GM12878 (cell line): ENCODE data around the gene SHMT2. TPM values are rescaled to one million over a fixed set of nuclear protein-coding genes. Genes with fewer than 3 reads are reported as not detected.

Experiments
- ATAC-seq: fragments of 200-7000 bp; cut with Tn5 transposase; 3 replicates; pipeline ENCODE4 v1.9.1; 2020; ENCODE audit warnings: mild to moderate bottlenecking, moderate library complexity
- BruUV-seq: library from RNA; stranded (reverse); fragments of 400-500 nt; replicated peaks from 2 replicates; lab custom pipeline; 2021; lab: Mats Ljungman, UMichigan
- CTCF ChIA-PET: fragments of 300-600 bp; sonication (Branson Sonifier 250); formaldehyde crosslinking; extraction: SDS; loops from one replicate; lab custom pipeline; 2021; ENCODE audit warnings: inconsistent platforms; lab: Yijun Ruan, JAX
- POLR2A ChIA-PET: fragments of 350-600 bp; formaldehyde crosslinking; extraction: SDS; loops from one replicate; lab custom pipeline; 2021; ENCODE audit warnings: inconsistent platforms; lab: Charles Lee
- RAD21 ChIA-PET: fragments of 300-600 bp; sonication (Branson Sonifier 250); formaldehyde crosslinking; loops from one replicate; lab custom pipeline; 2023; ENCODE audit warnings: antibody characterized with exemption; ENCODE audit not compliant: unreplicated experiment; lab: Charles Lee
- SMC1A ChIA-PET: fragments of 300-600 bp; sonication (Branson Sonifier 250); formaldehyde crosslinking; loops from one replicate; lab custom pipeline; 2023; ENCODE audit not compliant: unreplicated experiment, uncharacterized antibody; lab: Charles Lee
- DNase-seq: peaks from one replicate; pipeline ENCODE4 v3.0.0-alpha.2; 2011; ENCODE audit warnings: low read depth, low spot score
- FAIRE-seq: peaks from 3 replicates; lab custom pipeline; 2011; peaks lifted over from hg19 to GRCh38; lab: Jason Lieb, UNC
- H2AFZ ChIP-seq: 2 replicates; pipeline ENCODE4 v1.6.0; 2011; ENCODE audit warnings: low read depth, low read length, control low read depth; ENCODE audit not compliant: control insufficient read depth
- H3K27ac ChIP-seq: 2 replicates; pipeline ENCODE4 v1.5.1; 2011; ENCODE audit warnings: control low read depth; ENCODE audit not compliant: control insufficient read depth, insufficient read depth
- H3K27me3 ChIP-seq, 2 experiments: replicated peaks in 1 of 2; 2 replicates each; pipeline versions ENCODE4 v1.6.0 to v1.6.1; 2011; ENCODE audit warnings: low read length in 1 of 2; ENCODE audit not compliant: control insufficient read depth in 2 of 2, insufficient read depth in 2 of 2
- H3K36me3 ChIP-seq, 2 experiments: 2 replicates each; pipeline ENCODE4 v1.5.1; 2011; ENCODE audit warnings: low read length in 1 of 2; ENCODE audit not compliant: control insufficient read depth in 2 of 2, insufficient read depth in 2 of 2
- H3K4me1 ChIP-seq: 2 replicates; pipeline ENCODE4 v1.6.1; 2011; ENCODE audit warnings: mild to moderate bottlenecking, low read length, moderate library complexity, mixed read lengths; ENCODE audit not compliant: control insufficient read depth, insufficient read depth
- H3K4me2 ChIP-seq: 2 replicates; pipeline ENCODE4 v1.6.0; 2011; ENCODE audit warnings: control low read depth; ENCODE audit not compliant: control insufficient read depth, insufficient read depth
- H3K4me3 ChIP-seq: fragments of 200-600 bp; sonication (generic); 2 replicates; pipeline ENCODE4 v1.5.1; 2016
- H3K79me2 ChIP-seq: 2 replicates; pipeline ENCODE4 v1.6.0; 2011; ENCODE audit warnings: low read length; ENCODE audit not compliant: control insufficient read depth, insufficient read depth
- H3K9ac ChIP-seq: 2 replicates; pipeline ENCODE4 v1.8.0; 2011; ENCODE audit warnings: low read length, control low read depth, mixed read lengths; ENCODE audit not compliant: control insufficient read depth, insufficient read depth
- H3K9me3 ChIP-seq: replicated peaks from 3 replicates; pipeline ENCODE4 v1.5.1; 2011; ENCODE audit warnings: mild to moderate bottlenecking, low read length; ENCODE audit not compliant: control insufficient read depth, insufficient read depth
- H4K20me1 ChIP-seq: 2 replicates; pipeline ENCODE4 v1.6.0; 2011; ENCODE audit not compliant: control insufficient read depth, insufficient read depth
- CBX3 ChIP-seq: fragments of 200-600 bp; sonication (generic); IDR thresholded peaks from 2 replicates; pipeline ENCODE4 v1.6.1; 2016; ENCODE audit warnings: low read depth, borderline replicate concordance
- CHD1 ChIP-seq: IDR thresholded peaks from 2 replicates; pipeline ENCODE4 v1.6.1; 2012; ENCODE audit warnings: low read depth, low read length, improper control_type of control experiment
- ESRRA ChIP-seq: IDR thresholded peaks from 2 replicates; pipeline ENCODE4 v1.6.1; 2012; ENCODE audit warnings: mild to moderate bottlenecking, low read length, improper control_type of control experiment
- HDAC6 ChIP-seq: fragments of 200-600 bp; sonication (generic); IDR thresholded peaks from one replicate; pipeline ENCODE4 v1.8.0; 2017; ENCODE audit warnings: antibody characterized with exemption; ENCODE audit not compliant: unreplicated experiment
- MTA2 ChIP-seq: fragments of 450-650 bp; IDR thresholded peaks from 2 replicates; pipeline ENCODE4 v1.6.1; 2016; ENCODE audit warnings: low read depth, mild to moderate bottlenecking, moderate library complexity
- WGBS: methylation state at CpG from one replicate; pipeline ENCODE4 v1.1.6; 2016; ENCODE audit warnings: low lambda C conversion rate; ENCODE audit not compliant: insufficient replicate concordance, insufficient coverage; ENCODE audit errors: missing lambda C conversion rate; 5-methylcytosine and 5-hydroxymethylcytosine counted together
- in situ Hi-C: fragments of 300-500 bp; cut with MboI; formaldehyde crosslinking; loops from 9 replicates; pipeline ENCODE4 v1.14.3; 2018; ENCODE audit warnings: mixed read lengths
- intact Hi-C: fragments of 100-400 bp; cut with micrococcal nuclease; formaldehyde crosslinking; loops from one replicate; pipeline ENCODE4 v1.14.2; 2022; ENCODE audit not compliant: unreplicated experiment
- polyA plus RNA-seq, 11 experiments: library from polyadenylated mRNA; depleted of rRNA in 4 of 11; unstranded in 6 of 11; stranded (reverse) in 5 of 11; fragments of >200 nt; fragmentation: Nextera tagmentation in 4 of 11; fragmentation: Illumina TruSeq in 1 of 11; extraction: Ambion mirVana in 4 of 11; extraction: Trizol in 1 of 11; gene quantifications; 1 replicate in 1 of 11; 2 replicates in 10 of 11; pipeline versions ENCODE4 v1.2.1 to v1.2.3, GENCODE V29; 2011 to 2016; ENCODE audit warnings: inconsistent platforms in 2 of 11, missing spikeins in 2 of 11, low read depth in 1 of 11
- total RNA-seq, 4 experiments: library from RNA; depleted of rRNA in 3 of 4; stranded (reverse); fragments of >200 nt in 3 of 4; fragmentation: Illumina TruSeq in 1 of 4; extraction: Trizol in 1 of 4; gene quantifications; 2 replicates each; pipeline versions ENCODE4 v1.2.1 to v1.2.3, GENCODE V29; 2013 to 2021
- TF ChIP-seq, protein P1 (sequence below): fragments of 450-650 bp; IDR thresholded peaks from 2 replicates; pipeline ENCODE4 v1.6.1; 2017; ENCODE audit warnings: borderline replicate concordance

The SHMT2 gene
- total and polyA plus RNA-seq, 10 of the 15 experiments (the other 5 are each of a cell fraction or from before 2014, with no cell fraction given): 57.0 to 292 (median 186) TPM

GRCh38 chr12:57185403-57185802 lies 44.1 kb upstream of the SHMT2 start:
- no peak overlapping the region for H2AFZ ChIP-seq
- H4K20me1 ChIP-seq: no peaks in the 10 kb centered on the region
- FAIRE-seq: no peak
- intact Hi-C loops: no loop called here
- H3K4me1 ChIP-seq: no peaks in the 10 kb centered on the region
- WGBS: 55% methylated on average over 25 of the region's 25 CpGs
- no peaks in the 10 kb centered on the region for H3K79me2 ChIP-seq
- DNase-seq: no peak
- no TSS peak for BruUV-seq
- ChIA-PET SMC1A (no interaction called here), CTCF (interaction anchor here (0.6 to 10.4 kb wide), 7 partner anchors 10 to 267 kb away, joined by 3 to 159 read pairs (median 5); partner anchors contain the start of gene LRP1), POLR2A (interaction anchor here (1.1 kb wide), 1 partner anchor 12 kb away, joined by 3 read pairs; no protein-coding TSS in a partner anchor), RAD21 (interaction anchor here (0.8 to 1.7 kb wide), 3 partner anchors 59 to 116 kb away, joined by 4 to 6 read pairs (median 4); no protein-coding TSS in a partner anchor)
- H3K9me3 ChIP-seq: no peaks in the 10 kb centered on the region
- H3K4me3 ChIP-seq: no peak overlapping the region
- no peak overlapping the region for H3K4me2 ChIP-seq
- H3K27me3 ChIP-seq: no peaks in the 10 kb centered on the region; a peak in 1 of 4 replicates
- no peak overlapping the region for H3K27ac ChIP-seq
- H3K9ac ChIP-seq: no peak overlapping the region
- TF ChIP-seq HDAC6 (no peak), CBX3 (no peak), ESRRA (no peak), MTA2 (no peak), CHD1 (no peak)
- TF ChIP-seq, protein P1, sequence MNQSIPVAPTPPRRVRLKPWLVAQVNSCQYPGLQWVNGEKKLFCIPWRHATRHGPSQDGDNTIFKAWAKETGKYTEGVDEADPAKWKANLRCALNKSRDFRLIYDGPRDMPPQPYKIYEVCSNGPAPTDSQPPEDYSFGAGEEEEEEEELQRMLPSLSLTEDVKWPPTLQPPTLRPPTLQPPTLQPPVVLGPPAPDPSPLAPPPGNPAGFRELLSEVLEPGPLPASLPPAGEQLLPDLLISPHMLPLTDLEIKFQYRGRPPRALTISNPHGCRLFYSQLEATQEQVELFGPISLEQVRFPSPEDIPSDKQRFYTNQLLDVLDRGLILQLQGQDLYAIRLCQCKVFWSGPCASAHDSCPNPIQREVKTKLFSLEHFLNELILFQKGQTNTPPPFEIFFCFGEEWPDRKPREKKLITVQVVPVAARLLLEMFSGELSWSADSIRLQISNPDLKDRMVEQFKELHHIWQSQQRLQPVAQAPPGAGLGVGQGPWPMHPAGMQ: no peak
- in situ Hi-C loops: no loop called here
- no peaks in the 10 kb centered on the region for H3K36me3 ChIP-seq
- ATAC-seq: no peak
